ENCODE measurements around the gene CDC42EP3. TPM values are rescaled to one million over a fixed set of nuclear protein-coding genes. Genes with fewer than 3 reads are reported as not detected.

Gene CDC42EP3, protein sequence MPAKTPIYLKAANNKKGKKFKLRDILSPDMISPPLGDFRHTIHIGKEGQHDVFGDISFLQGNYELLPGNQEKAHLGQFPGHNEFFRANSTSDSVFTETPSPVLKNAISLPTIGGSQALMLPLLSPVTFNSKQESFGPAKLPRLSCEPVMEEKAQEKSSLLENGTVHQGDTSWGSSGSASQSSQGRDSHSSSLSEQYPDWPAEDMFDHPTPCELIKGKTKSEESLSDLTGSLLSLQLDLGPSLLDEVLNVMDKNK
- 65.5 TPM for total RNA-seq

DNA sequence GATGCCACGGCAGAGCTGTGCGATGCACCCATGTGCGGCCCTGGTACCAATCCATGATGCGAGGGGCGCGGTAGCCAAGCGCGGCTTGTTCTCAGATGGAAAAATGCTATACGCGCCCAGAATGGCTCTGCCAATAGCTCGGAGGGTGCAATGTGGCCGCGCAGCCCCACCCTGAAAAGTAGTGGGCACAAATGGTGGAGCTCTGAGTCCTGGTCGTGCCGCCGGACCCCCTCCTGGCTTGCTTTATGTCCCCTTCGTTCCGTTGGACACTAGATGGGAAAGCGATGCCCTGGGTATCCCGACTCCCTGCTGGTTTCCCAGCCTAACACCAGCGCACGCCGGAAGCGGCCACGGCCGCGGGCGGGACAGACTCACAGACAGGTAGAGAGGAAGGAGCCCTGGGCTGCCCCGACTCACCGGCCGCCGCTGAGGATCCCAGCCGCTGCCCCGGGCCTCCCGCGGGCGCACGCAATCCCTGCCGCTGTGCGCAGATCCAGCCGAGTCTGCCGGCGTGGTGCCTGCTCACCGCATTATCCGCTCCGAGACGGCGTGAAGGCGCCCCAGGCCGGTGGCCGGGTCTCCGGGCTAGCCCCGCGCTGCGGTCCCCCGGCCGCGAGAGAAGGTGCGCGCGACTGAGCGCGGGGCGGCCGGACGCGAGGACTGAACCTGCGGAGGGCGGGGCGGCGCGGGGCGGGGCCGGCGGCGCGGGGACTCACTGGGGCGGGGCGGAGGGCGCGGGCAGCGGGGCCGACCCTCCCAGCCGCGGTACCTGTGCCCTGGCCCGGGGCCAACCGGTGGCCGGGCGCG lies at the start of gene CDC42EP3:
CDC42EP3 (minus strand) TSS at position 634 of the 807 bp plus-strand sequence. CDS start 25,055 bp downstream, outside the sequence.
- peak within 1 kb of the TSS; percentile 86 to 97 for H3K27ac ChIP-seq
- H3K9me3 ChIP-seq, result no peaks in the 10 kb centered on the region
- peak within 1 kb of the TSS; percentile 90 to 97 for H3K4me3 ChIP-seq
- peak in 1 of 2 donors; percentile 81 for DNase-seq (ENCODE audit: low spot score in 2 of 2)
- TF ChIP-seq, protein P1, sequence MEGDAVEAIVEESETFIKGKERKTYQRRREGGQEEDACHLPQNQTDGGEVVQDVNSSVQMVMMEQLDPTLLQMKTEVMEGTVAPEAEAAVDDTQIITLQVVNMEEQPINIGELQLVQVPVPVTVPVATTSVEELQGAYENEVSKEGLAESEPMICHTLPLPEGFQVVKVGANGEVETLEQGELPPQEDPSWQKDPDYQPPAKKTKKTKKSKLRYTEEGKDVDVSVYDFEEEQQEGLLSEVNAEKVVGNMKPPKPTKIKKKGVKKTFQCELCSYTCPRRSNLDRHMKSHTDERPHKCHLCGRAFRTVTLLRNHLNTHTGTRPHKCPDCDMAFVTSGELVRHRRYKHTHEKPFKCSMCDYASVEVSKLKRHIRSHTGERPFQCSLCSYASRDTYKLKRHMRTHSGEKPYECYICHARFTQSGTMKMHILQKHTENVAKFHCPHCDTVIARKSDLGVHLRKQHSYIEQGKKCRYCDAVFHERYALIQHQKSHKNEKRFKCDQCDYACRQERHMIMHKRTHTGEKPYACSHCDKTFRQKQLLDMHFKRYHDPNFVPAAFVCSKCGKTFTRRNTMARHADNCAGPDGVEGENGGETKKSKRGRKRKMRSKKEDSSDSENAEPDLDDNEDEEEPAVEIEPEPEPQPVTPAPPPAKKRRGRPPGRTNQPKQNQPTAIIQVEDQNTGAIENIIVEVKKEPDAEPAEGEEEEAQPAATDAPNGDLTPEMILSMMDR (IDR thresholded peaks at IDR 0.05), result no peak
- peaks cover 0 to 4% of the 10 kb centered on the region in 2 donors for H3K36me3 ChIP-seq
- H3K4me1 ChIP-seq, result peaks cover 4 to 32% of the 10 kb centered on the region in 2 donors
- H3K27me3 ChIP-seq, result no peaks in the 10 kb centered on the region
- intact Hi-C loops (cut with DNase I), result loop anchor here (2.0 to 5.0 kb wide), 5 partner anchors 54 to 254 kb away; no protein-coding TSS in a partner anchor

DNA sequence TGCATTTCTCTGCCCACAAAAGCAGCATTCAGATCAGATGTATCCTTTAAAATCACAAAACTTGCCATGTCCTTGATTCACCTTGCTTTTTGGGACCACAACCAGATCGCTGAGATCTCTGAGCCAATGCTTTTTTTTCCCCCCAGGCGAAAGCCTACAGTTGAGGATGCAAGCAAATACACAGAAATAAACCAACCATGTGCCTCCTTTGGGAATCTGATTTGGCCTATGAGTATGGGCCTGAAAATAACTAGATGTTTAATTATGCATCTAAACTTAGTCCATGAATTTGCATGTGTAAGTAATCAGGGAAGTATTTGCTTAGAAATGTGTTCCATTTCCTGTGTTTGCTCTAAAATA lies 49.7 kb upstream of the CDC42EP3 start:
- Histone ChIP-seq H3K4me3 (no peak overlapping the region), H3K27ac (peak overlapping the region; percentile 79 to 87), H3K27me3 (no peaks in the 10 kb centered on the region), H3K36me3 (no peaks in the 10 kb centered on the region), H3K4me1 (peaks cover 0 to 12% of the 10 kb centered on the region in 2 donors), H3K9me3 (no peaks in the 10 kb centered on the region)
- DNase-seq (ENCODE audit: low spot score in 2 of 2), result no peak
- TF ChIP-seq, protein P1 (IDR thresholded peaks at IDR 0.05), result no peak
- intact Hi-C loops (cut with DNase I), result loop anchor here (2.0 to 5.0 kb wide), 2 partner anchors 22 to 56 kb away; no protein-coding TSS in a partner anchor

GRCh38 chr2:37720533-37721200 lies 49.2 kb upstream of the CDC42EP3 start:
- peak in 1 of 2 donors; percentile 77 for DNase-seq (ENCODE audit: low spot score in 2 of 2)
- Histone ChIP-seq H3K9me3 (no peaks in the 10 kb centered on the region), H3K4me3 (no peak overlapping the region), H3K27ac (peak overlapping the region; percentile 79 to 87), H3K4me1 (peaks cover 0 to 12% of the 10 kb centered on the region in 2 donors), H3K27me3 (no peaks in the 10 kb centered on the region), H3K36me3 (no peaks in the 10 kb centered on the region)
- TF ChIP-seq, protein P1 (IDR thresholded peaks at IDR 0.05), result no peak
- intact Hi-C loops (cut with DNase I), result loop anchor here (2.0 to 5.0 kb wide), 2 partner anchors 22 to 57 kb away; no protein-coding TSS in a partner anchor

- intact Hi-C loops (cut with DNase I), result no loop called here
- no peaks in the 10 kb centered on the region for H3K36me3 ChIP-seq
- no peaks in the 10 kb centered on the region for H3K27me3 ChIP-seq
- no peak overlapping the region for H3K4me3 ChIP-seq
- peaks cover 0 to 12% of the 10 kb centered on the region in 2 donors for H3K4me1 ChIP-seq
- H3K9me3 ChIP-seq, result no peaks in the 10 kb centered on the region
- H3K27ac ChIP-seq, result no peak overlapping the region
- TF ChIP-seq, protein P1 (IDR thresholded peaks at IDR 0.05), result no peak
- DNase-seq (ENCODE audit: low spot score in 2 of 2), result no peak
Measured at GRCh38 chr2:37718515-37719161, 47.2 kb upstream of the CDC42EP3 start.

GRCh38 chr2:37713258-37713700 lies 41.8 kb upstream of the CDC42EP3 start:
- TF ChIP-seq, protein P1 (IDR thresholded peaks at IDR 0.05), result no peak
- no peaks in the 10 kb centered on the region for H3K36me3 ChIP-seq
- H3K4me3 ChIP-seq, result no peak overlapping the region
- no peaks in the 10 kb centered on the region for H3K4me1 ChIP-seq
- intact Hi-C loops (cut with DNase I), result no loop called here
- no peaks in the 10 kb centered on the region for H3K27me3 ChIP-seq
- no peak overlapping the region for H3K27ac ChIP-seq
- no peak for DNase-seq (ENCODE audit: low spot score in 2 of 2)
- no peaks in the 10 kb centered on the region for H3K9me3 ChIP-seq

Measured in ascending aorta (tissue), 2 donors.